H1 (cell line): ENCODE results near the gene IRF8. TPM values are rescaled to one million over a fixed set of nuclear protein-coding genes. Genes with fewer than 3 reads are reported as not detected.

Source experiments
- CBX5 ChIP-seq: fragments of 300-800, 300-1000 bp; sonication (generic); IDR thresholded peaks from 2 replicates; pipeline ENCODE4 v1.7.1; 2016; ENCODE audit warnings: antibody characterized with exemption, low read length, low read depth
- EP300 ChIP-seq, 2 experiments: IDR thresholded peaks; 1 replicate in 1 of 2; 2 replicates in 1 of 2; pipeline ENCODE4 v1.6.1; 2011 to 2012; ENCODE audit warnings: low read depth in 2 of 2, low read length in 2 of 2, mild to moderate bottlenecking in 2 of 2, borderline replicate concordance in 1 of 2, inconsistent platforms in 1 of 2, moderate library complexity in 1 of 2
- SP1 ChIP-seq: IDR thresholded peaks from 2 replicates; pipeline ENCODE4 v1.6.1; 2011; ENCODE audit warnings: low read depth, low read length
- polyA plus RNA-seq, 7 experiments: library from polyadenylated mRNA; depleted of rRNA in 3 of 7; stranded (reverse) in 5 of 7; unstranded in 2 of 7; fragments of >200 nt in 5 of 7; fragments of 200-250 nt in 2 of 7; gene quantifications; 1 replicate in 5 of 7; 2 replicates in 1 of 7; 4 replicates in 1 of 7; pipeline versions ENCODE4 v1.2.1 to v1.2.3, GENCODE V29; 2011 to 2013; ENCODE audit warnings: missing spikeins in 2 of 7, mixed read lengths in 2 of 7
- total RNA-seq: library from RNA; stranded (reverse); fragmentation: NEBNext Ultra II Directional; extraction: Animal tissue kit (Norgen Biotek cat#: 25700); gene quantifications from 2 replicates; pipeline ENCODE4 v1.2.1, GENCODE V29; 2021
- TF ChIP-seq, protein P1 (sequence below): IDR thresholded peaks from 2 replicates; pipeline ENCODE4 v1.6.1; 2011; ENCODE audit warnings: low read depth, mild to moderate bottlenecking, low read length; ENCODE audit not compliant: insufficient read depth

IRF8 gene
- total and polyA plus RNA-seq, 2 of the 8 experiments (the other 6 are each of a cell fraction or from before 2014, with no cell fraction given): 0.35 to 2.0 TPM

GRCh38 chr16:85926370-85926769 lies 27.4 kb downstream of the IRF8 start (continued):
- TF ChIP-seq SP1 (no peak), CBX5 (no peak), EP300 (IDR thresholded peaks at IDR 0.05; ENCODE audit: borderline replicate concordance in 1 of 2, low read depth in 2 of 2, low read length in 2 of 2) (no peak)
- TF ChIP-seq, protein P1, sequence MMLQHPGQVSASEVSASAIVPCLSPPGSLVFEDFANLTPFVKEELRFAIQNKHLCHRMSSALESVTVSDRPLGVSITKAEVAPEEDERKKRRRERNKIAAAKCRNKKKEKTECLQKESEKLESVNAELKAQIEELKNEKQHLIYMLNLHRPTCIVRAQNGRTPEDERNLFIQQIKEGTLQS: no peak
